Lower leg skin (tissue), 4 donors: Measurements from ENCODE around the gene IRAK3. TPM values are rescaled to one million over a fixed set of nuclear protein-coding genes. Genes with fewer than 3 reads are reported as not detected.
A peak's percentile ranks its signal among the peaks of the same experiment; 100 is the strongest.
"Not testable (repeated sequence)": the region's sequence is repeated elsewhere in the genome, so short reads cannot be mapped to it uniquely, and the experiment has no call there.

Experiments
- DNase-seq, 2 donors: peaks; one replicate each; pipeline ENCODE4 v3.0.0-alpha.2; 2019; ENCODE audit warnings: low spot score in 2 of 2
- H3K4me3 ChIP-seq: fragments of 200-600 bp; sonication (generic); 2 replicates; pipeline ENCODE4 v1.5.1; 2017; ENCODE audit warnings: mild to moderate bottlenecking, low read depth; ENCODE audit not compliant: poor library complexity, severe bottlenecking
- CTCF ChIP-seq, 3 donors: fragments of 450-650 bp; IDR thresholded peaks; one replicate each; pipeline ENCODE4 v1.5.1; 2016; ENCODE audit warnings: antibody characterized with exemption in 3 of 3, mild to moderate bottlenecking in 3 of 3, moderate library complexity in 2 of 3
- POLR2A ChIP-seq, 2 donors: fragments of 450-650 bp; IDR thresholded peaks; one replicate each; pipeline ENCODE4 v1.6.1; 2016 to 2017; ENCODE audit warnings: antibody characterized with exemption in 2 of 2, mild to moderate bottlenecking in 1 of 2, moderate library complexity in 1 of 2
- whole genome bisulfite sequencing, 2 donors: methylation state at CpG; one replicate each; pipeline ENCODE4 v1.1.5; 2018; 5-methylcytosine and 5-hydroxymethylcytosine counted together
- intact Hi-C: fragments of 100-400 bp; cut with DNase I; formaldehyde crosslinking; loops from one replicate; pipeline ENCODE4 v1.15.0; 2023; ENCODE audit warnings: low total_unique reads
- total RNA-seq, 4 donors: library from RNA; depleted of rRNA; stranded (reverse); fragments of >200 nt; gene quantifications; one replicate each; pipeline ENCODE4 v1.1.0, GENCODE V29; 2016

IRAK3 gene
- total RNA-seq, 4 donors from 2014 or later, result 2.3 to 9.4 (median 5.5) TPM

GRCh38 chr12:66302827-66303169 is 113.8 kb downstream of the IRAK3 start:
- no peak for TF ChIP-seq CTCF (IDR thresholded peaks at IDR 0.05)
- TF ChIP-seq POLR2A (IDR thresholded peaks at IDR 0.05), result no peak
- intact Hi-C loops, result no loop called here
- DNase-seq, result no peak
- 10 to 14% methylated on average over 6 of the region's 6 CpGs for WGBS, 2 donors
- peak overlapping the region; percentile 67 for H3K4me3 ChIP-seq

GRCh38 chr12:66303316-66303804 is 114.3 kb downstream of the IRAK3 start:
- H3K4me3 ChIP-seq, intact Hi-C loops, DNase-seq: not testable (repeated sequence)
- 66 to 67% methylated on average over 14 of the region's 14 CpGs for WGBS, 2 donors

Other genes with a start within 250 kb of the IRAK3 start
- 1 to 10 TPM; 1.3 to 6.0 (median 4.6) TPM for gene LLPH, start 58.5 kb upstream of the IRAK3 start, total RNA-seq
- 100 to 1,000 TPM in 1 of 4 donors, 10 to 100 TPM in 3; 66.4 to 108 (median 83.7) TPM for gene TMBIM4, start 19.2 kb upstream of the IRAK3 start, total RNA-seq
- 1 to 10 TPM; 1.6 to 4.6 (median 3.0) TPM for gene HELB, start 113.3 kb downstream of the IRAK3 start, total RNA-seq